HEK293 (cell line): ENCODE results near the gene MRPL39.

ENCODE experiments used
- CTCF ChIA-PET: fragments of 350-600 bp; formaldehyde crosslinking; extraction: SDS; loops from one replicate; lab custom pipeline; 2021; ENCODE audit warnings: antibody characterized with exemption; lab: Yijun Ruan, JAX
- POLR2A ChIA-PET: fragments of 300-600 bp; formaldehyde crosslinking; extraction: SDS; loops from one replicate; lab custom pipeline; 2020; ENCODE audit warnings: antibody characterized with exemption, inconsistent platforms; lab: Yijun Ruan, JAX
- H3K27ac ChIP-seq: fragments of 200-500 bp; sonication (Bioruptor generic); 2 replicates; pipeline ENCODE4 v1.5.1; 2014; ENCODE audit warnings: low read depth, low read length, control low read depth, inconsistent platforms; ENCODE audit errors: extremely low read depth
- H3K36me3 ChIP-seq, 2 experiments: fragments of 200-500 bp in 1 of 2; sonication (Bioruptor generic) in 1 of 2; 1 replicate in 1 of 2; 2 replicates in 1 of 2; pipeline ENCODE4 v1.5.1; 2014 to 2017; ENCODE audit warnings: inconsistent platforms in 2 of 2, low read length in 2 of 2; ENCODE audit not compliant: control insufficient read depth in 2 of 2, insufficient read depth in 1 of 2
- H3K4me1 ChIP-seq: fragments of 200-500 bp; sonication (Bioruptor generic); 2 replicates; pipeline ENCODE4 v1.5.1; 2014; ENCODE audit warnings: mild to moderate bottlenecking, low read length, inconsistent platforms; ENCODE audit not compliant: control insufficient read depth, insufficient read depth
- H3K4me3 ChIP-seq: 2 replicates; pipeline ENCODE4 v1.5.1; 2011; ENCODE audit warnings: low read depth, mild to moderate bottlenecking, control low read depth, low read length, moderate library complexity
- H3K9me3 ChIP-seq: fragments of 200-500 bp; sonication (Bioruptor generic); 2 replicates; pipeline ENCODE4 v1.5.1; 2014; ENCODE audit warnings: low read depth, low read length, inconsistent platforms; ENCODE audit not compliant: control insufficient read depth, insufficient read depth
- BCL11A ChIP-seq: fragments of 450-650 bp; formaldehyde crosslinking; IDR thresholded peaks from 2 replicates; pipeline ENCODE4 v1.5.1; 2016; ENCODE audit warnings: low read depth, missing biosample characterization, missing genetic modification characterization
- IKZF3 ChIP-seq: fragments of 450-650 bp; IDR thresholded peaks from 2 replicates; pipeline ENCODE4 v1.5.0; 2018; ENCODE audit warnings: missing biosample characterization, mild to moderate bottlenecking, missing genetic modification characterization, moderate library complexity
- MEIS1 ChIP-seq: sonication (generic); formaldehyde crosslinking; IDR thresholded peaks from 2 replicates; pipeline ENCODE4 v1.8.1; 2022; ENCODE audit warnings: missing genetic modification reagents, mild to moderate bottlenecking, borderline replicate concordance
- OVOL3 ChIP-seq: fragments of 450-650 bp; formaldehyde crosslinking; IDR thresholded peaks from 2 replicates; pipeline ENCODE4 v1.5.1; 2016; ENCODE audit warnings: missing biosample characterization, missing genetic modification characterization
- SCRT2 ChIP-seq: fragments of 450-650 bp; formaldehyde crosslinking; IDR thresholded peaks from 2 replicates; pipeline ENCODE4 v1.5.1; 2016; ENCODE audit warnings: missing biosample characterization, missing genetic modification characterization
- ZBTB21 ChIP-seq: fragments of 450-650 bp; formaldehyde crosslinking; IDR thresholded peaks from 2 replicates; pipeline ENCODE4 v1.5.1; 2017; ENCODE audit warnings: missing biosample characterization, missing genetic modification characterization
- ZBTB48 ChIP-seq: fragments of 450-650 bp; formaldehyde crosslinking; IDR thresholded peaks from 2 replicates; pipeline ENCODE4 v1.5.1; 2016; ENCODE audit warnings: missing biosample characterization, missing genetic modification characterization
- ZEB2 ChIP-seq: fragments of 450-650 bp; formaldehyde crosslinking; IDR thresholded peaks from 2 replicates; pipeline ENCODE4 v1.5.1; 2016; ENCODE audit warnings: missing biosample characterization, missing genetic modification characterization
- ZFP3 ChIP-seq: fragments of 450-650 bp; formaldehyde crosslinking; IDR thresholded peaks from 2 replicates; pipeline ENCODE4 v1.5.1; 2016; ENCODE audit warnings: low read depth, missing biosample characterization, missing genetic modification characterization
- ZFP41 ChIP-seq: fragments of 450-650 bp; formaldehyde crosslinking; IDR thresholded peaks from 2 replicates; pipeline ENCODE4 v1.5.1; 2016; ENCODE audit warnings: missing biosample characterization, missing genetic modification characterization, borderline replicate concordance
- ZNF148 ChIP-seq: fragments of 450-650 bp; formaldehyde crosslinking; IDR thresholded peaks from 2 replicates; pipeline ENCODE4 v1.5.0; 2017; ENCODE audit warnings: missing biosample characterization, missing genetic modification characterization, borderline replicate concordance
- ZNF202 ChIP-seq: fragments of 450-650 bp; formaldehyde crosslinking; IDR thresholded peaks from 2 replicates; pipeline ENCODE4 v1.5.1; 2016; ENCODE audit warnings: missing biosample characterization, missing genetic modification characterization, borderline replicate concordance
- ZNF354C ChIP-seq: fragments of 450-650 bp; formaldehyde crosslinking; IDR thresholded peaks from 2 replicates; pipeline ENCODE4 v1.5.1; 2016; ENCODE audit warnings: missing biosample characterization, missing genetic modification characterization, low read depth, borderline replicate concordance
- ZSCAN16 ChIP-seq: fragments of 450-650 bp; formaldehyde crosslinking; IDR thresholded peaks from 2 replicates; pipeline ENCODE4 v1.5.1; 2016; ENCODE audit warnings: missing biosample characterization, missing genetic modification characterization
- ZSCAN5A ChIP-seq: fragments of 450-650 bp; formaldehyde crosslinking; IDR thresholded peaks from 2 replicates; pipeline ENCODE4 v1.5.1; 2016; ENCODE audit warnings: missing biosample characterization, missing genetic modification characterization
- TF ChIP-seq, protein P1 (sequence below): fragments of 450-650 bp; formaldehyde crosslinking; IDR thresholded peaks from 2 replicates; pipeline ENCODE4 v1.5.1; 2016; ENCODE audit warnings: missing biosample characterization, missing genetic modification characterization
- TF ChIP-seq, protein P2 (sequence below): fragments of 450-650 bp; formaldehyde crosslinking; IDR thresholded peaks from 2 replicates; pipeline ENCODE4; 2016; ENCODE audit warnings: missing biosample characterization, missing genetic modification characterization

The MRPL39 gene

DNA sequence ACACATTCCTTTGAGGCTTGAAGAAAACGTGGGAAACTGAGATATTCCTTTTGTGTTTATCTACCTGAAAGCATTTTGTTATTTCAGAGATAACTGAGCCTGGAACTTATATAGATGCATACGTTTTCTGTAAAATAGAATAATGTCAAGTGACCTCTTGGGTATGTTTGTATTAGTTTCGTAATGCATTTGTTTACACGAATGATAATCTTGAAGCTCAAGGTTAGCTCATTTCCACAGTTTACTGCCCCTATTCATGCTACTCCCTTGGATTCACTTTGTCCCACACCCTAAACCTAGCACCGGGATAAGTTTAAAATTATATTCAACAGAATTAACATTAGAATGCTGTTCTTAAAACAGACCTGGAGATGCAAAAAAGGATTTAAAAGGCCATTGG lies 54.4 kb downstream of the MRPL39 start:
- Histone ChIP-seq H3K4me1 (no peaks in the 10 kb centered on the region), H3K9me3 (no peaks in the 10 kb centered on the region), H3K4me3 (no peak overlapping the region), H3K36me3 (no peaks in the 10 kb centered on the region), H3K27ac (no peak overlapping the region)
- POLR2A ChIA-PET, result no interaction called here
- CTCF ChIA-PET, result interaction anchor here (1.1 kb wide), 1 partner anchor 9 kb away, joined by 3 read pairs; no protein-coding TSS in a partner anchor
- TF ChIP-seq MEIS1 (no peak), OVOL3 (no peak), SCRT2 (no peak), IKZF3 (tag by site-specific recombination) (no peak), ZBTB21 (tag by site-specific recombination) (no peak), ZEB2 (tag by site-specific recombination) (no peak), ZBTB48 (tag by site-specific recombination) (no peak)
- TF ChIP-seq, protein P1, sequence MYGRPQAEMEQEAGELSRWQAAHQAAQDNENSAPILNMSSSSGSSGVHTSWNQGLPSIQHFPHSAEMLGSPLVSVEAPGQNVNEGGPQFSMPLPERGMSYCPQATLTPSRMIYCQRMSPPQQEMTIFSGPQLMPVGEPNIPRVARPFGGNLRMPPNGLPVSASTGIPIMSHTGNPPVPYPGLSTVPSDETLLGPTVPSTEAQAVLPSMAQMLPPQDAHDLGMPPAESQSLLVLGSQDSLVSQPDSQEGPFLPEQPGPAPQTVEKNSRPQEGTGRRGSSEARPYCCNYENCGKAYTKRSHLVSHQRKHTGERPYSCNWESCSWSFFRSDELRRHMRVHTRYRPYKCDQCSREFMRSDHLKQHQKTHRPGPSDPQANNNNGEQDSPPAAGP, result no peak

DNA sequence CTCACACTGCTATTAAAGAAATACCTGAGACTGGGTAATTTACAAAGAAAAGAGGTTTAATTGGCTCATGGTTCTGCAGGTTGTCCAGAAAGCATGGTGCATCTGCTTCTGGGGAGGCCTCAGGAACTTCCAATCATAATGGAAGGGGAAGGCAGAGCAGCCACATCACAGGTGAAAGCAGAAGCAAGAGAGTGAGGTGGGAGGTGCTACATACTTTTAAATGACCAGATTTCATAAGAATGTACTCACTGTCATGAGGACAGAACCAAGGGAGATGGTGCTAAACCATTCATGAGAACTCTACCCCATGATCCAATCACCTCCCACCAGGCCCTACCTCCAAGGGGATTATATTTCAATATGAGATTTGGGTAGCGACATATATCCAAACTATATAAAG lies 55.7 kb downstream of the MRPL39 start:
- ChIA-PET POLR2A (no interaction called here), CTCF (no interaction called here)
- TF ChIP-seq ZEB2 (tag by site-specific recombination), result no peak
- H3K36me3 ChIP-seq, result no peaks in the 10 kb centered on the region
- no peaks in the 10 kb centered on the region for H3K9me3 ChIP-seq
- H3K4me3 ChIP-seq, result no peak overlapping the region
- H3K4me1 ChIP-seq, result no peaks in the 10 kb centered on the region
- H3K27ac ChIP-seq, result no peak overlapping the region

GRCh38 chr21:25550352-25551120 lies 56.7 kb downstream of the MRPL39 start:
- no peaks in the 10 kb centered on the region for H3K9me3 ChIP-seq
- TF ChIP-seq ZFP3 (tag by site-specific recombination) (no peak), ZFP41 (tag by site-specific recombination) (no peak), ZNF202 (tag by site-specific recombination) (no peak)
- ChIA-PET CTCF (interaction anchor here (0.6 kb wide), 1 partner anchor 15 kb away, joined by 4 read pairs; no protein-coding TSS in a partner anchor), POLR2A (no interaction called here)
- no peaks in the 10 kb centered on the region for H3K36me3 ChIP-seq
- no peaks in the 10 kb centered on the region for H3K4me1 ChIP-seq
- no peak overlapping the region for H3K27ac ChIP-seq
- H3K4me3 ChIP-seq, result no peak overlapping the region

GRCh38 chr21:25541042-25541441 lies 66.2 kb downstream of the MRPL39 start:
- CTCF ChIA-PET, result no interaction called here
- peaks cover 2% of the 10 kb centered on the region for H3K9me3 ChIP-seq

More at GRCh38 chr21:25541042-25541441, 66.2 kb downstream of the MRPL39 start:
- Histone ChIP-seq H3K27ac (no peak overlapping the region), H3K4me1 (no peaks in the 10 kb centered on the region)
- POLR2A ChIA-PET, result no interaction called here
- TF ChIP-seq BCL11A (no peak), ZSCAN16 (tag by site-specific recombination) (no peak), ZNF148 (no peak), ZSCAN5A (tag by site-specific recombination) (no peak), ZNF354C (tag by site-specific recombination) (no peak)
- TF ChIP-seq, protein P2, sequence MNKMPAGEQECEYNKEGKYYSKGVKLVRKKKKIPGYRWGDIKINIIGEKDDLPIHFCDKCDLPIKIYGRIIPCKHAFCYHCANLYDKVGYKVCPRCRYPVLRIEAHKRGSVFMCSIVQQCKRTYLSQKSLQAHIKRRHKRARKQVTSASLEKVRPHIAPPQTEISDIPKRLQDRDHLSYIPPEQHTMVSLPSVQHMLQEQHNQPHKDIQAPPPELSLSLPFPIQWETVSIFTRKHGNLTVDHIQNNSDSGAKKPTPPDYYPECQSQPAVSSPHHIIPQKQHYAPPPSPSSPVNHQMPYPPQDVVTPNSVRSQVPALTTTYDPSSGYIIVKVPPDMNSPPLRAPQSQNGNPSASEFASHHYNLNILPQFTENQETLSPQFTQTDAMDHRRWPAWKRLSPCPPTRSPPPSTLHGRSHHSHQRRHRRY, result no peak
- TF ChIP-seq, all 188 proteins: peak for 0
- Histone ChIP-seq H3K4me3 (no peak overlapping the region), H3K36me3 (peaks cover 0 to 8% of the 10 kb centered on the region in 2 experiments; a peak in 1 of 3 replicates)
